A549 (cell line): ENCODE data around the gene PTPRN2.

Experiments used
- CTCF ChIP-seq: fragments of >200 bp; sonication (Bioruptor Twin); formaldehyde crosslinking; IDR thresholded peaks from 3 replicates; pipeline ENCODE4 v1.5.1; 2016
- ELK1 ChIP-seq: fragments of 150-350 bp; IDR thresholded peaks from 2 replicates; pipeline ENCODE4 v1.6.1; 2014; ENCODE audit warnings: low read depth, mild to moderate bottlenecking, low read length
- EP300 ChIP-seq, 2 experiments: fragments of >200 bp; sonication (Bioruptor Twin); formaldehyde crosslinking; IDR thresholded peaks; 2 replicates in 1 of 2; 3 replicates in 1 of 2; pipeline ENCODE4 v1.6.1; 2016 to 2017
- HDAC2 ChIP-seq: fragments of 200-600 bp; sonication (generic); IDR thresholded peaks from 2 replicates; pipeline ENCODE4 v1.6.1; 2016
- MAFK ChIP-seq: fragments of 450-650 bp; IDR thresholded peaks from 2 replicates; pipeline ENCODE4 v1.6.1; 2014; ENCODE audit not compliant: partially characterized antibody
- MAX ChIP-seq: IDR thresholded peaks from 2 replicates; pipeline ENCODE4 v1.6.1; 2012
- POLR2A ChIP-seq: IDR thresholded peaks from 2 replicates; pipeline ENCODE4 v1.6.1; 2012; ENCODE audit warnings: mild to moderate bottlenecking, low read length
- RAD21 ChIP-seq, 2 experiments: fragments of >200 bp in 1 of 2; sonication (Bioruptor Twin) in 1 of 2; formaldehyde crosslinking in 1 of 2; IDR thresholded peaks in 1 of 2; conservative IDR thresholded peaks in 1 of 2; 2 replicates in 1 of 2; 3 replicates in 1 of 2; pipeline ENCODE4 v1.6.1; 2012 to 2018; ENCODE audit warnings: inconsistent platforms in 1 of 2
- SMC3 ChIP-seq: fragments of >200 bp; sonication (Bioruptor Twin); formaldehyde crosslinking; IDR thresholded peaks from 3 replicates; pipeline ENCODE4 v1.6.1; 2018; ENCODE audit warnings: inconsistent platforms
- SREBF2 ChIP-seq: fragments of 450-650 bp; IDR thresholded peaks from 2 replicates; pipeline ENCODE4 v1.6.1; 2014; ENCODE audit warnings: mild to moderate bottlenecking, moderate library complexity
- TP53 ChIP-seq: fragments of 250-450 bp; sonication (Bioruptor Pico); IDR thresholded peaks from 2 replicates; pipeline ENCODE4 v1.5.0; 2021; ENCODE audit warnings: mild to moderate bottlenecking, moderate library complexity
- ZNF302 ChIP-seq: fragments of 250-450 bp; sonication (Bioruptor Pico); IDR thresholded peaks from 2 replicates; pipeline ENCODE4 v1.9.0; 2021; ENCODE audit warnings: inconsistent platforms, mild to moderate bottlenecking, moderate library complexity

GRCh38 chr7:157662981-157663716, 924.5 kb downstream of the PTPRN2 start:
- TF ChIP-seq ZNF302 (no peak), CTCF (no peak), EP300 (IDR thresholded peaks at IDR 0.05) (no peak), RAD21 (conservative IDR thresholded peaks at IDR 0.05 in 1 of 2, IDR thresholded peaks at IDR 0.05 in 1 of 2) (no peak), HDAC2 (no peak), MAFK (no peak), POLR2A (no peak), ELK1 (no peak), TP53 (no peak), MAX (no peak), SREBF2 (no peak), SMC3 (no peak)
